K562 (cell line): ENCODE data around the gene SORCS1. TPM values are rescaled to one million over a fixed set of nuclear protein-coding genes. Genes with fewer than 3 reads are reported as not detected.

Experiments used
- CC2D1A ChIP-seq: fragments of 450-650 bp; IDR thresholded peaks from 2 replicates; pipeline ENCODE4 v1.6.1; 2017; ENCODE audit warnings: mild to moderate bottlenecking
- CLOCK ChIP-seq: fragments of 250-450 bp; sonication (Bioruptor Pico); IDR thresholded peaks from 2 replicates; pipeline ENCODE4 v1.4.0; 2020; ENCODE audit warnings: mild to moderate bottlenecking, moderate library complexity, borderline replicate concordance
- IFI16 ChIP-seq: fragments of 250-450 bp; sonication (Bioruptor Pico); IDR thresholded peaks from 2 replicates; pipeline ENCODE4 v2.1.2; 2022; ENCODE audit warnings: mild to moderate bottlenecking, inconsistent platforms
- L3MBTL2 ChIP-seq: fragments of 450-650 bp; IDR thresholded peaks from 2 replicates; pipeline ENCODE4 v1.6.1; 2016; ENCODE audit warnings: mild to moderate bottlenecking, moderate library complexity
- MTA1 ChIP-seq: fragments of 450-650 bp; IDR thresholded peaks from 2 replicates; pipeline ENCODE4 v1.6.1; 2017; ENCODE audit warnings: borderline replicate concordance
- NFRKB ChIP-seq: fragments of 450-650 bp; IDR thresholded peaks from 2 replicates; pipeline ENCODE4 v1.6.1; 2016; ENCODE audit warnings: low read depth
- NR1H2 ChIP-seq: sonication (generic); formaldehyde crosslinking; IDR thresholded peaks from 2 replicates; pipeline ENCODE4 v1.4.0; 2020; ENCODE audit warnings: mild to moderate bottlenecking, missing genetic modification reagents
- RAD21 ChIP-seq, 2 experiments: fragments of 250-450 bp in 1 of 2; fragments of 450-650 bp in 1 of 2; sonication (Bioruptor Pico) in 1 of 2; formaldehyde crosslinking in 1 of 2; IDR thresholded peaks in 1 of 2; conservative IDR thresholded peaks in 1 of 2; 2 replicates each; pipeline versions ENCODE4 v1.4.0 to v1.8.0; 2020 to 2022; ENCODE audit warnings: mild to moderate bottlenecking in 2 of 2, moderate library complexity in 1 of 2
- RBM25 ChIP-seq: fragments of 200-400 bp; formaldehyde crosslinking; IDR thresholded peaks from 2 replicates; pipeline ENCODE4 v1.6.1; 2018; ENCODE audit warnings: low read length, low read depth, moderate library complexity; ENCODE audit not compliant: severe bottlenecking
- SAFB ChIP-seq: fragments of 200-400 bp; formaldehyde crosslinking; IDR thresholded peaks from 2 replicates; pipeline ENCODE4 v1.6.1; 2017; ENCODE audit warnings: low read depth, low read length, borderline replicate concordance
- SMC3 ChIP-seq: conservative IDR thresholded peaks from 2 replicates; pipeline ENCODE4 v1.6.1; 2011; ENCODE audit warnings: low read depth, low read length, improper control_type of control experiment; ENCODE audit not compliant: insufficient read depth
- STAG1 ChIP-seq: sonication (generic); formaldehyde crosslinking; IDR thresholded peaks from 2 replicates; pipeline ENCODE4 v1.5.0; 2020; ENCODE audit warnings: missing genetic modification reagents, borderline replicate concordance
- TSHZ1 ChIP-seq: fragments of 250-450 bp; sonication (Bioruptor Pico); IDR thresholded peaks from 2 replicates; pipeline ENCODE4 v1.4.0; 2020; ENCODE audit warnings: mild to moderate bottlenecking, moderate library complexity
- ZFP91 ChIP-seq: sonication (generic); formaldehyde crosslinking; IDR thresholded peaks from 2 replicates; pipeline ENCODE4 v1.8.0; 2022; ENCODE audit warnings: mild to moderate bottlenecking, missing genetic modification reagents
- ZNF124 ChIP-seq: sonication (generic); formaldehyde crosslinking; IDR thresholded peaks from 2 replicates; pipeline ENCODE4 v1.8.1; 2022; ENCODE audit warnings: missing genetic modification reagents
- ZNF280A ChIP-seq: fragments of 450-650 bp; IDR thresholded peaks from 2 replicates; pipeline ENCODE4 v1.6.1; 2018; ENCODE audit warnings: mild to moderate bottlenecking, low read depth; ENCODE audit not compliant: partially characterized antibody
- ZNF766 ChIP-seq: fragments of 200-800 bp; sonication (Bioruptor generic); conservative IDR thresholded peaks from 2 replicates; pipeline ENCODE4 v1.6.1; 2016; ENCODE audit warnings: missing genetic modification characterization, missing compliant biosample characterization
- ZNF77 ChIP-seq: fragments of 250-450 bp; sonication (Bioruptor Pico); IDR thresholded peaks from 2 replicates; pipeline ENCODE4 v1.5.0; 2020
- ZNF79 ChIP-seq: fragments of 250-450 bp; sonication (Bioruptor Pico); IDR thresholded peaks from 2 replicates; pipeline ENCODE4 v1.4.0; 2020; ENCODE audit warnings: low read depth, mild to moderate bottlenecking, moderate library complexity
- polyA plus RNA-seq, 8 experiments: library from polyadenylated mRNA; depleted of rRNA in 4 of 8; stranded (reverse) in 5 of 8; unstranded in 3 of 8; fragments of >200 nt; fragmentation: Nextera tagmentation in 2 of 8; fragmentation: Illumina TruSeq in 1 of 8; extraction: Ambion mirVana in 2 of 8; extraction: Trizol in 1 of 8; gene quantifications; 2 replicates each; pipeline versions ENCODE4 v1.2.1 to v1.2.3, GENCODE V29; 2011 to 2014; ENCODE audit warnings: inconsistent platforms in 1 of 8, missing spikeins in 1 of 8
- total RNA-seq, 7 experiments: library from RNA; depleted of rRNA in 6 of 7; stranded (reverse); fragments of >200 nt in 6 of 7; fragmentation: Illumina TruSeq in 2 of 7; extraction: Trizol in 2 of 7; gene quantifications; 2 replicates each; pipeline versions ENCODE4 v1.2.1 to v1.2.3, GENCODE V29; 2011 to 2021; ENCODE audit warnings: low replicate concordance in 1 of 7

The SORCS1 gene
- total and polyA plus RNA-seq, 9 of the 15 experiments (the other 6 are each of a cell fraction or from before 2014, with no cell fraction given) = 1.5 to 3.9 (median 2.7) TPM

GRCh38 chr10:107022600-107023354 lies 141.7 kb downstream of the SORCS1 start (continued):
- TF ChIP-seq CLOCK (no peak), ZNF124 (CRISPR knock-in tag) (no peak), ZNF77 (CRISPR knock-in tag) (no peak), ZNF280A (no peak), CC2D1A (no peak), STAG1 (CRISPR knock-in tag) (no peak), ZNF766 (no peak; the same call in none of the 2 replicates), IFI16 (CRISPR knock-in tag) (no peak), TSHZ1 (CRISPR knock-in tag) (no peak), NR1H2 (CRISPR knock-in tag) (no peak), RBM25 (no peak), RAD21 (CRISPR knock-in tag; conservative IDR thresholded peaks at IDR 0.05 in 1 of 2, IDR thresholded peaks at IDR 0.05 in 1 of 2) (peak; percentile 16 to 31; a peak in 2 of 4 replicates), L3MBTL2 (peak; percentile 87), ZFP91 (CRISPR knock-in tag) (no peak), SMC3 (no peak), NFRKB (no peak), ZNF79 (CRISPR knock-in tag) (no peak), SAFB (no peak), MTA1 (no peak)
